HFFc6 (cell line): ENCODE measurements around the gene DNASE1L1. TPM values are rescaled to one million over a fixed set of nuclear protein-coding genes. Genes with fewer than 3 reads are reported as not detected.

Experiments
- DNase-seq: peaks from one replicate; pipeline ENCODE4 v3.0.0-alpha.2; 2018
- H3K27ac Mint-ChIP-seq: 2 replicates; pipeline ENCODE4 v1.8.0; 2020; ENCODE audit warnings: mild to moderate bottlenecking, mixed read lengths
- H3K27me3 Mint-ChIP-seq: 2 replicates; pipeline ENCODE4 v1.8.0; 2021; ENCODE audit warnings: mild to moderate bottlenecking, moderate library complexity, mixed read lengths; ENCODE audit not compliant: insufficient read depth
- H3K36me3 Mint-ChIP-seq: 2 replicates; pipeline ENCODE4 v1.8.0; 2021; ENCODE audit warnings: low read depth, mixed read lengths
- H3K4me1 Mint-ChIP-seq: 2 replicates; pipeline ENCODE4 v1.8.0; 2020; ENCODE audit warnings: low read depth, mixed read lengths
- H3K4me3 Mint-ChIP-seq: 2 replicates; pipeline ENCODE4 v1.8.0; 2020; ENCODE audit warnings: mild to moderate bottlenecking, moderate library complexity, mixed read lengths
- H3K9me3 Mint-ChIP-seq: 2 replicates; pipeline ENCODE4 v1.8.0; 2020; ENCODE audit warnings: mild to moderate bottlenecking, mixed read lengths
- microRNA-seq: library from miRNA; unstranded; fragments of <30 nt; microRNA quantifications from one replicate; pipeline ENCODE4, GENCODE V29; 2019
- total RNA-seq, 6 experiments: library from RNA; stranded (reverse); fragmentation: NEBNext Ultra II Directional; extraction: Animal tissue kit (Norgen Biotek cat#: 25700); gene quantifications; 2 replicates in 1 of 6; 3 replicates in 5 of 6; pipeline ENCODE4 v1.2.3, GENCODE V29; 2021
- TF ChIP-seq, protein P1 (sequence below): fragments of 200-600 bp; sonication (generic); IDR thresholded peaks from 2 replicates; pipeline ENCODE4 v1.5.0; 2021; ENCODE audit warnings: antibody characterized with exemption, mild to moderate bottlenecking

The DNASE1L1 gene
- total RNA-seq, 6 experiments from 2014 or later, result 74.8 to 96.3 (median 87.4) TPM

DNA sequence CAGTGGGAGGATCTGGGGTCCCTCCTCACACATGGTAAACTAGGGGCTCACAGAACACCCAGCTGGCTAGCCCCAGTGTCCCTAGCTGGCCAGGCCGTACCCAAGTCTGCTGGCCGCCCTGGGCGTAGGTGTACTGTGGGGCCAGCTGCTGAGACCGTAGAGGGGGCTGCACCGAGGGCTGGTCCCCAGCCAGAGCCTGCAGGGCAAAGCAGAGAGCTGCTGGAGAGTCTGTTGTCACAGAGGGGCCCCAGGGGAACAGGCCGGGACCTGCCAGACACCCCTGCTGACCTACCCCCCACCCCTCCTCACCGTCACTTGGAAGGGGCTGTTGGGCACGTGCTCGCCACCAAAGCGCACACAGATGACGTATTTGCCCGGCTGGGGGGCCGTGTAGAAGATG is 54.5 kb downstream of the DNASE1L1 start:
- Mint-ChIP-seq H3K4me1 (no peaks in the 10 kb centered on the region), H3K27ac (no peak overlapping the region), H3K36me3 (peaks cover 4% of the 10 kb centered on the region; the same call in 1 of the 2 replicates), H3K9me3 (no peaks in the 10 kb centered on the region), H3K27me3 (peaks cover 14% of the 10 kb centered on the region), H3K4me3 (no peak overlapping the region)
- TF ChIP-seq, protein P1, sequence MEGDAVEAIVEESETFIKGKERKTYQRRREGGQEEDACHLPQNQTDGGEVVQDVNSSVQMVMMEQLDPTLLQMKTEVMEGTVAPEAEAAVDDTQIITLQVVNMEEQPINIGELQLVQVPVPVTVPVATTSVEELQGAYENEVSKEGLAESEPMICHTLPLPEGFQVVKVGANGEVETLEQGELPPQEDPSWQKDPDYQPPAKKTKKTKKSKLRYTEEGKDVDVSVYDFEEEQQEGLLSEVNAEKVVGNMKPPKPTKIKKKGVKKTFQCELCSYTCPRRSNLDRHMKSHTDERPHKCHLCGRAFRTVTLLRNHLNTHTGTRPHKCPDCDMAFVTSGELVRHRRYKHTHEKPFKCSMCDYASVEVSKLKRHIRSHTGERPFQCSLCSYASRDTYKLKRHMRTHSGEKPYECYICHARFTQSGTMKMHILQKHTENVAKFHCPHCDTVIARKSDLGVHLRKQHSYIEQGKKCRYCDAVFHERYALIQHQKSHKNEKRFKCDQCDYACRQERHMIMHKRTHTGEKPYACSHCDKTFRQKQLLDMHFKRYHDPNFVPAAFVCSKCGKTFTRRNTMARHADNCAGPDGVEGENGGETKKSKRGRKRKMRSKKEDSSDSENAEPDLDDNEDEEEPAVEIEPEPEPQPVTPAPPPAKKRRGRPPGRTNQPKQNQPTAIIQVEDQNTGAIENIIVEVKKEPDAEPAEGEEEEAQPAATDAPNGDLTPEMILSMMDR, result no peak
- DNase-seq, result no peak

DNA sequence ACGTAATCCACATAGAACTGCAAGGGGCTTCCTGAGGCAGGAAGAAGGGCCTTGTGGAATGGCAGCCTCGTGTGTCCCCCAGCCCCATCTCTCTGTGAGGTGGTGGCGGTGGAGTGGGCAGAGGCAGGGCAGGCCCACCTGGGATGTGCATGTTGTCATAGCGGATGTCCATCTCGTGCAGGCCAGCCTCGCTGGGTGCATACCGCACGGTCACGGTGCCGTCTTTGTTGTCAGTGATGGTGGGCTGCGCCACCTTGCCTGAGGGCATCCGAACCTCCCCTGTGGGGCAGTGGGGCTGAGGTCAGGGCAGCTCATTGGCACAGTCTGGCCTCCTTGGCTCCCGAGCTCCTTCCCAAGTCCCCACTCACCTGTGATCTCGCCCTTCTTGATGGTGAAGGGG is 55.0 kb downstream of the DNASE1L1 start:
- H3K27me3 Mint-ChIP-seq, result peaks cover 14% of the 10 kb centered on the region
- peaks cover 4% of the 10 kb centered on the region; the same call in 1 of the 2 replicates for H3K36me3 Mint-ChIP-seq
- no peak overlapping the region for H3K4me3 Mint-ChIP-seq
- H3K9me3 Mint-ChIP-seq, result no peaks in the 10 kb centered on the region
- H3K4me1 Mint-ChIP-seq, result no peaks in the 10 kb centered on the region
- DNase-seq, result no peak
- no peak overlapping the region for H3K27ac Mint-ChIP-seq
- TF ChIP-seq, protein P1, result no peak

DNA sequence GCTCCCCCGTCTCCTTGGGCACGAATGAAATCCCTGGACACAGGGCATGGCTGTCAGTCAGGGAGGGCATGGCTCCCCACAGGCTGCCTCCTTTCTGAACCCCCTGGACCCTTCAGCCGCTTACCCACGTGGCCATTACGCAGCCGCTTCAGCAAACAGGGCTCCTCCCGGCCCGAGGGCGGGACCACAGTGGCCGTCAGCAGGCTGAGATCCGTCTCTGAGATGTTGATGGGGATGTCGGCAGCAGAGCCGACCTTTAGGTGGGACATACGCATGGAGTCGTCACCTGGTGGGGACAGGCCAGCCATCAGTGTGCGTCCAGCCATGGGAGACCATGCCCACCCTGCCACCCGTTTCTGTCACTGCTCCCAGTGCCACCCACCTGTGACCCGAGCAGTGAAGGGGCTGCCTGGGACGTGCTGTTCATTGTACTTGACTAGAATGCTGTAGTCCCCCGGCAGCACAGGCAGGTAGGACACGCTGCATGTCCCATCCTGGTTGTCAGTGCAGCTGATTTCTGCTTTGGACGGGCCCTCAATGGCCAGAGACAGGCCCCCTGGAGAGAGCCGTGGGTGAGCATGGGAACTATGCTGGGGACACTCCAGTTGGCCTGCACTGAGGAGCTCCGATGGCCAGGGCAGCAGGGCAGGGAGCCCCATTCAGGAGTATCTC is 55.7 kb downstream of the DNASE1L1 start:
- Mint-ChIP-seq H3K36me3 (no peaks in the 10 kb centered on the region), H3K27ac (peak overlapping the region; percentile 45; the same call in 1 of the 2 replicates), H3K4me3 (no peak overlapping the region), H3K27me3 (peaks cover 10% of the 10 kb centered on the region), H3K4me1 (no peaks in the 10 kb centered on the region; the same call in 1 of the 2 replicates), H3K9me3 (no peaks in the 10 kb centered on the region)
- TF ChIP-seq, protein P1, result no peak
- DNase-seq, result no peak

DNA sequence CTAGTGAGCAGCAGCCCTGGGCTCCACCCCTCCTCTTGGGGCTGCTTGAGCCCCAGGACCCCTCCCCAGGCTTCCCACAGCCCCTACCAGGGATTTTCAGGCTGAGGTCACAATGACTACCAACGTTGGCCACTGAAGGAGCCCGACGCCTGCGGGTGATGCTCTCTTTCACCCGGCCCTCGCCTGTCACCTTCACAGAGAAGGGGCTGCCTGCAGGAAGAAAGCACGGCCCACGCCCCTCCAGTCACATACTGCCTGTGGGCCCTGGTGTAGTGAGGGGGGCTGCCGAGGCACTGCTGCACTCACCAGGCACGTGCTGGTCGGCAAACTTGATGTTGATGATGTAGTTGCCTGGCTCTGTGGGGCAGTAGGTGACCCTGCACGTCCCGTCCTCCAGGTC is 56.6 kb downstream of the DNASE1L1 start:
- peak overlapping the region; percentile 29; the same call in 1 of the 2 replicates for H3K27ac Mint-ChIP-seq

DNA sequence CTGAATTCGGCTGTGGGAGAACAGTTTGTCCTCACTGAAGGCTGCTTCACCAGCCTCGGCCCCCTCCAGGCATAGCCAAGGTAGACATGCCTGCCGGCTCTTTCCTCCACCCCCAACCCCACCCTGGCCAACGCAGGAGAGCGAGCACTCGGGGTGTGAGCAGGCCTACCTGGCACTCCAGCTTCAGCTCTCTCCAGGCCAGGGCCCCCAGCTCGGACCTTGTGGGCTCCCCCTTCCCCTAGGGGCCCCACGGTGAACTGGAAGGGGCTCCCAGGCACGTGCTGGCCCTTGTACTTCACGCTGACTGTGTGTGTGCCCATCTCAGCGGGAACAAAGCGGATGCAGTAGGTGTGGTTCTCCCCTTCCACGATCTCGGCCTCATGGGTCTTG is 57.0 kb downstream of the DNASE1L1 start:
- Mint-ChIP-seq H3K9me3 (no peaks in the 10 kb centered on the region), H3K27me3 (peaks cover 15% of the 10 kb centered on the region), H3K4me1 (peaks cover 5% of the 10 kb centered on the region), H3K27ac (peak overlapping the region; percentile 29; the same call in 1 of the 2 replicates), H3K4me3 (no peak overlapping the region; the same call in 1 of the 2 replicates), H3K36me3 (no peaks in the 10 kb centered on the region)
- no peak for DNase-seq
- TF ChIP-seq, protein P1, result no peak

More for the DNA sequence above, 56.6 kb downstream of the DNASE1L1 start:
- no peak overlapping the region; the same call in 1 of the 2 replicates for H3K4me3 Mint-ChIP-seq
- TF ChIP-seq, protein P1, result no peak
- no peaks in the 10 kb centered on the region for H3K9me3 Mint-ChIP-seq
- H3K27me3 Mint-ChIP-seq, result peaks cover 11% of the 10 kb centered on the region
- peaks cover under 1% of the 10 kb centered on the region for H3K4me1 Mint-ChIP-seq
- no peaks in the 10 kb centered on the region for H3K36me3 Mint-ChIP-seq
- no peak for DNase-seq

Small RNAs within 50 kb of the gene (microRNA-seq; reads per million reads assigned to microRNA genes)
- 114 reads per million, percentile 51 among the genes with 10 or more reads in this experiment for gene MIR6858

Other genes starting within 250 kb of the DNASE1L1 start
- gene OPN1MW, start 226.7 kb downstream of the DNASE1L1 start, total RNA-seq, result not detected
- not detected for gene OPN1MW2, start 189.5 kb downstream of the DNASE1L1 start, total RNA-seq
- gene OPN1MW3, start 151.7 kb downstream of the DNASE1L1 start, total RNA-seq, result not detected
- not detected for gene TEX28, start 114.1 kb downstream of the DNASE1L1 start, total RNA-seq
- gene TKTL1, start 113.5 kb downstream of the DNASE1L1 start, total RNA-seq, result not detected
- gene FLNA, start 34.6 kb downstream of the DNASE1L1 start, total RNA-seq, result 1,000 to 10,000 TPM; 2,260 to 2,886 (median 2,666) TPM
- 100 to 1,000 TPM in 4 of 6 experiments, 10 to 100 TPM in 2; 84.8 to 119 (median 108) TPM for gene EMD, start 30.0 kb downstream of the DNASE1L1 start, total RNA-seq
- 1,000 to 10,000 TPM; 1,764 to 1,978 (median 1,934) TPM for gene RPL10, start 10.9 kb downstream of the DNASE1L1 start, total RNA-seq
- 10 to 100 TPM; 13.0 to 17.3 (median 15.1) TPM for gene TAFAZZIN, start 2.3 kb upstream of the DNASE1L1 start, total RNA-seq
- 100 to 1,000 TPM; 107 to 154 (median 123) TPM for gene ATP6AP1, start 19.4 kb upstream of the DNASE1L1 start, total RNA-seq
- 100 to 1,000 TPM; 144 to 154 (median 147) TPM for gene GDI1, start 27.9 kb upstream of the DNASE1L1 start, total RNA-seq
- gene FAM50A, start 34.9 kb upstream of the DNASE1L1 start, total RNA-seq, result 100 to 1,000 TPM in 1 of 6 experiments, 10 to 100 TPM in 5; 77.3 to 103 (median 86.9) TPM
- 10 to 100 TPM; 66.2 to 98.7 (median 79.8) TPM for gene PLXNA3, start 49.0 kb upstream of the DNASE1L1 start, total RNA-seq
- gene LAGE3, start 70.0 kb upstream of the DNASE1L1 start, total RNA-seq, result 10 to 100 TPM; 13.8 to 18.3 (median 17.4) TPM
- 10 to 100 TPM; 26.7 to 31.6 (median 29.7) TPM for gene UBL4A, start 77.4 kb upstream of the DNASE1L1 start, total RNA-seq
- 10 to 100 TPM; 34.6 to 46.5 (median 37.7) TPM for gene SLC10A3, start 81.4 kb upstream of the DNASE1L1 start, total RNA-seq
- 10 to 100 TPM; 56.9 to 67.8 (median 59.4) TPM for gene FAM3A, start 107.0 kb upstream of the DNASE1L1 start, total RNA-seq
- 100 to 1,000 TPM; 119 to 226 (median 192) TPM for gene G6PD, start 137.6 kb upstream of the DNASE1L1 start, total RNA-seq
- gene IKBKG, start 138.4 kb upstream of the DNASE1L1 start, total RNA-seq, result 10 to 100 TPM; 32.5 to 38.9 (median 37.5) TPM
- gene CTAG1A, start 175.9 kb upstream of the DNASE1L1 start, total RNA-seq, result not detected
- not detected for gene CTAG1B, start 210.0 kb upstream of the DNASE1L1 start, total RNA-seq
- not detected for gene CTAG2, start 244.3 kb upstream of the DNASE1L1 start, total RNA-seq